KOPT-K1 (cell line): ENCODE data around the gene HELLS.

Source experiments
- H3K27ac ChIP-seq: fragments of 200-600 bp; sonication (generic); 2 replicates; pipeline ENCODE4 v1.5.1; 2016; ENCODE audit warnings: antibody characterized with exemption, mild to moderate bottlenecking, low read depth, low read length; ENCODE audit not compliant: poor library complexity, severe bottlenecking
- H3K36me3 ChIP-seq: fragments of 200-600 bp; sonication (generic); 2 replicates; pipeline ENCODE4 v1.5.1; 2017; ENCODE audit warnings: antibody characterized with exemption, mild to moderate bottlenecking, low read length, moderate library complexity; ENCODE audit not compliant: insufficient read depth
- H3K9me3 ChIP-seq: fragments of 200-600 bp; sonication (generic); 2 replicates; pipeline ENCODE4 v1.5.1; 2017; ENCODE audit warnings: antibody characterized with exemption, low read length, mild to moderate bottlenecking; ENCODE audit not compliant: insufficient read depth, poor library complexity, severe bottlenecking

The HELLS gene

GRCh38 chr10:94571081-94571480 lies 25.5 kb downstream of the HELLS start:
- peaks cover 100% of the 10 kb centered on the region for H3K36me3 ChIP-seq
- no peaks in the 10 kb centered on the region for H3K9me3 ChIP-seq
- H3K27ac ChIP-seq: no peak overlapping the region

DNA sequence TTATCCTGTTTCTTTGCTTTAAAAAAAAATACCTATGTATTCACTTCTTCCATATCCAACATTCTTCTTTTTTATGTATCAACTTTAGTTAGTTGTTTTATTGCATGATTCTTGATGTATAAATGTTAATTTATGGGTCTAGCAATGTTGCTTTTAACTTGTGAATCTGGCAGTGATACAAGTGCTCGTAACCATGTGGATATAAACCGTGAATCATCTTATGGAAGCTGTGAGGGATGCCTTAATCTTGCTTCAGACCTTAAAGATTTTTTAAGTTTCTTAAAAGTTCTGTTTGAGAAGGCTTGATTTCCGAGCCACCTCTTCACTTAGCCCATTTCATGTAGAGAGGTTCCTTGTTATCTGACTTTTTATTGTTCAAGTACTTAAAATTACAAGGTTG lies 25.9 kb downstream of the HELLS start:
- Histone ChIP-seq H3K36me3 (peaks cover 100% of the 10 kb centered on the region), H3K27ac (no peak overlapping the region), H3K9me3 (no peaks in the 10 kb centered on the region)

GRCh38 chr10:94578790-94579189 lies 33.2 kb downstream of the HELLS start:
- H3K27ac ChIP-seq: no peak overlapping the region
- no peaks in the 10 kb centered on the region for H3K9me3 ChIP-seq
- H3K36me3 ChIP-seq: peaks cover 93% of the 10 kb centered on the region

DNA sequence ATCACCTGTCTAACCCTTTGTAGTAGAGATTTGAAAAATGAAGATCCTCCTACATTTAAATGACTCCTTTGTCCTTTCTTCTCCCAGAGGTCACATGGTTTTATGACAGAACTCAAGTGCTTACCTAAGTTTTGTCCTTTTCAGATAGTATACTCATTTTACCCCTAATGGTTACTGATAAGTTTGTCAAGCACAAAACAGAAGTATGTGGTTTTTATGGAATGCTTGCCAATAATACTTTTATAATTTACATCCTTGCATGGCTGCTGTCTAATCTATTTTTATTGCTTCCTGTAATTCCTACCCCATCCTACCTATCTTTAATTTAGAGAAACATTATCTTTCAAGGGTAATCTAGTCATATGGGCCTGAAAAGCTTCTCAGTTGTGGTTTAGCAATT lies 37.5 kb downstream of the HELLS start:
- peaks cover 95% of the 10 kb centered on the region for H3K36me3 ChIP-seq
- H3K27ac ChIP-seq: no peak overlapping the region

DNA sequence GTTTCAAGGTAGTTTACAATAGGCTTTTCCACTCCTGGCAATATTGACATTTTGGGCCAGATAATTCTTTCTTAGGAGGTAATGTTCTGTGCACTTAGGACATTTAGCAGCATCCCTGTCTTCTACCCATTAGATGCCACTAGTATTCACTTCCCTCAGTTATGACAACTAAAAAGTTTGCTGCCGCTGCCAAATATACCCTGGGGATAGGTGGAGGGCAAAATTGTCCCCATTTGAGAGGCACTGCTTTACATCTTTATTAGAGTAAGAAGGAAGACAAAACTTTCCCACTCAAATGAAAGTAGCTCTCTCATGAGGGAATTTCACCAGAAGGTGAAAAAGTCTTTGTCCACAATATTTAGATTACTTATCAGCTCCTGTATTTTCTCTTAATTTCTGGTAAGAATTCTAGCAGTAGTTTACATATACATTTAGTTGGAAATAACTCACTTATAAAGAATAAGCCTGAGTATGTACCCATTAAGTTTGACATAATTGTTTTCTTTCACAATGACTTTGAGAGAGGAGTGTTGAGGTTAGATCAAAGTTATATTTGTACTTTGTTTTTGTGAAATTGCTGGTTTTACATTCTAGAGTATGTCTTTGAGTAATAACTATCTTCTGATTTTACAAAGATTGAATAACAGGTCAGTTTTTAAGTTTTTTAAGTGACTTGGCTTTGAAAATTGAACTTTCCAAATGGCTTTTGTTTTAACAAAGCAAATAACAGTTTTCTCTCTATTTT lies 46.0 kb downstream of the HELLS start:
- Histone ChIP-seq H3K27ac (no peak overlapping the region), H3K36me3 (peaks cover 99% of the 10 kb centered on the region)

More for the DNA sequence above, 37.5 kb downstream of the HELLS start:
- H3K9me3 ChIP-seq: no peaks in the 10 kb centered on the region

GRCh38 chr10:94602729-94603515 lies 57.3 kb downstream of the HELLS start:
- no peak overlapping the region for H3K27ac ChIP-seq
- no peaks in the 10 kb centered on the region for H3K9me3 ChIP-seq
- H3K36me3 ChIP-seq: peaks cover 100% of the 10 kb centered on the region

More for the DNA sequence above, 46.0 kb downstream of the HELLS start:
- no peaks in the 10 kb centered on the region for H3K9me3 ChIP-seq

DNA sequence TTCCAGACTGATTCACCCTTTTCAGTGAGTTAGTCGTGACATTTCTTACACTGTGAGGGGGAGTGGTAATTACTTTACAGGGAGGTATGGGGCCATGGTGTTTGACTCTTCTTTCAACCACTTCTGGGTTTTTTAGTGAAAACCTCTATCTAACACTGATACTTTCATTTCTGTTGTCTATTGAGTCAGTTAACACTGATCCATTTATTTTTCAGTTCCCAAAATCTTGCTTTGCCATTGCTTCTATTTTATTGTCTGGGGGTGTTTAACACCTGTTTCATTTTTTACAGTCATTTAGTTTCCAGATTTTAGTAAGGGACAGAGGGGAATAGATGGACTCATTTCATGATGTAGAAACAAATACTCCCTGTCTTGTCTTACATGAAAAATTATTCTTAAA lies 61.5 kb downstream of the HELLS start:
- Histone ChIP-seq H3K9me3 (no peaks in the 10 kb centered on the region), H3K27ac (no peak overlapping the region), H3K36me3 (peaks cover 99% of the 10 kb centered on the region)

DNA sequence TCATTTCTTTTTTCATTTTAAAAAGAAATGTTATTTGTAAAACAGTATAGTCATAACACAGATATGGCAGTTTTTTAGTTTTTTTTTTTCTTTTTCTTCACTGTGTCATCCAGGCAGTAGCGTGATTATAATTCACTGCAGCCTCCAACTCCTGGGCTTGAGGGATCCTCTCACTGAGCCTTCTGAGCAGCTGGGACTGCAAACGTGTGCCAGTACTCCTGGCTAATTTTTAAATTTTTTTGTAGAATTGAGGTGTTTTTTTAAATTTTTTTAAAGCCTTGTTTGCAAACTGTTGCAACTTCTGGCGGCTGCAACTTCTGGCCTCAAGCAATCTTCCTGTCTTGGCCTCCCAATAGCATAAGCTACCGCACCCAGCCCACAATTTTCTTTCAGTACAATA lies 63.0 kb downstream of the HELLS start:
- Histone ChIP-seq H3K36me3 (peaks cover 97% of the 10 kb centered on the region), H3K27ac (no peak overlapping the region), H3K9me3 (no peaks in the 10 kb centered on the region)

GRCh38 chr10:94614558-94614957 lies 69.0 kb downstream of the HELLS start:
- no peaks in the 10 kb centered on the region for H3K9me3 ChIP-seq
- H3K36me3 ChIP-seq: peaks cover 54% of the 10 kb centered on the region
- no peak overlapping the region for H3K27ac ChIP-seq

DNA sequence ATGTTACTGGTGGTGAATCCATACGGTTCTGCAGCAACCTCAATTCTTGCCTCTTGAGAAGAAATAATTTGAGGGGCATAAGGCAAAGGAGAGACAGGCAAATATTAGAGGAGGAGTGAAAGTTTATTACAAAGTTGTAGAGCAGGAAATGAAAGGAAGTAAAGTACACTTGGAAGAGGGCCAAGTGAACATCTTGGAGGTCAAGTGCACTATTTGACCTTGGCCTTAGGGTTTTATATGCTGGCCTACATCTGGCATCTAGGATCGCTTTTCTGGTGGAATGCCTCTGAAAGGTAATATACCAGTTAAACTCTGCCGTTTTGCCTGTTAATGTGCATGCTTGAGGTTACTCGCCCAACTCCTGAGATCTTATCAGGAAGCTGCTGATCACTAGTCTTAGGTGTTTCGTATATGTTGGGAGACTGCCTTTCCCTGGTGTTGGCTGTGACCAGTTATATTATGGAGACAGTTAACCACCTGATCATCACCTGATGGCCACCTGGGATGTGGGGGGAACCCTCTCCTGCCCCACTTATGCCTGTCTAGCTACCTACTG lies 71.9 kb downstream of the HELLS start:
- no peak overlapping the region for H3K27ac ChIP-seq
- H3K36me3 ChIP-seq: peaks cover 26% of the 10 kb centered on the region
- no peaks in the 10 kb centered on the region for H3K9me3 ChIP-seq

- Histone ChIP-seq H3K27ac (no peak overlapping the region), H3K9me3 (no peaks in the 10 kb centered on the region), H3K36me3 (no peaks in the 10 kb centered on the region)
Measured at GRCh38 chr10:94622666-94623205, 77.1 kb downstream of the HELLS start.

GRCh38 chr10:94623572-94623971 lies 78.0 kb downstream of the HELLS start:
- Histone ChIP-seq H3K36me3 (no peaks in the 10 kb centered on the region), H3K27ac (no peak overlapping the region), H3K9me3 (no peaks in the 10 kb centered on the region)

GRCh38 chr10:94626476-94626875 lies 80.9 kb downstream of the HELLS start:
- H3K9me3 ChIP-seq: no peaks in the 10 kb centered on the region
- no peak overlapping the region for H3K27ac ChIP-seq
- no peaks in the 10 kb centered on the region for H3K36me3 ChIP-seq

- no peak overlapping the region for H3K27ac ChIP-seq
- H3K9me3 ChIP-seq: no peaks in the 10 kb centered on the region
- H3K36me3 ChIP-seq: no peaks in the 10 kb centered on the region
Measured at GRCh38 chr10:94627511-94627910, 81.9 kb downstream of the HELLS start.

GRCh38 chr10:94630017-94630688 lies 84.6 kb downstream of the HELLS start:
- no peak overlapping the region for H3K27ac ChIP-seq

More at GRCh38 chr10:94630017-94630688, 84.6 kb downstream of the HELLS start:
- Histone ChIP-seq H3K36me3 (no peaks in the 10 kb centered on the region), H3K9me3 (peaks cover 9% of the 10 kb centered on the region)
